ENCODE measurements around the gene CEBPZ. TPM values are rescaled to one million over a fixed set of nuclear protein-coding genes. Genes with fewer than 3 reads are reported as not detected.

Gene CEBPZ
- total and polyA plus RNA-seq, 2 donors, result 41.1 to 62.7 TPM

Other genes starting within 250 kb of the CEBPZ start
- 57.7 TPM for gene HEATR5B, start 147.2 kb downstream of the CEBPZ start, total RNA-seq
- 8.3 TPM for gene HEATR5B, start 147.2 kb downstream of the CEBPZ start, polyA plus RNA-seq
- 10.5 TPM for gene GPATCH11, start 147.1 kb downstream of the CEBPZ start, total RNA-seq
- gene GPATCH11, start 147.1 kb downstream of the CEBPZ start, polyA plus RNA-seq, result 4.8 TPM
- 82.3 TPM for gene EIF2AK2, start 74.6 kb downstream of the CEBPZ start, total RNA-seq
- gene EIF2AK2, start 74.6 kb downstream of the CEBPZ start, polyA plus RNA-seq, result 11.5 TPM
- gene SULT6B1, start 42.9 kb downstream of the CEBPZ start, total RNA-seq, result not detected
- gene SULT6B1, start 42.9 kb downstream of the CEBPZ start, polyA plus RNA-seq, result not detected
- gene CEBPZOS, start 35.1 kb downstream of the CEBPZ start, total RNA-seq, result 27.2 TPM
- gene CEBPZOS, start 35.1 kb downstream of the CEBPZ start, polyA plus RNA-seq, result 27.8 TPM
- 25.2 TPM for gene NDUFAF7, start 62 bp upstream of the CEBPZ start, total RNA-seq
- 11.2 TPM for gene NDUFAF7, start 62 bp upstream of the CEBPZ start, polyA plus RNA-seq
- gene PRKD3, start 93.2 kb upstream of the CEBPZ start, total RNA-seq, result 99.9 TPM
- 15.5 TPM for gene PRKD3, start 93.2 kb upstream of the CEBPZ start, polyA plus RNA-seq
- gene QPCT, start 113.0 kb upstream of the CEBPZ start, total RNA-seq, result 7.9 TPM
- gene QPCT, start 113.0 kb upstream of the CEBPZ start, polyA plus RNA-seq, result 11.4 TPM

All from urinary bladder (tissue), 2 donors.